Fibroblast of skin of right quadriceps (primary cell): Measurements from ENCODE around the gene IRF2BP2.

Experiments
- DNase-seq: peaks from one replicate; pipeline ENCODE4 v3.0.0-alpha.2; 2013

The IRF2BP2 gene

GRCh38 chr1:234633246-234634003, 23.4 kb upstream of the IRF2BP2 start:
- no peak for DNase-seq

- DNase-seq = no peak
These were observed 22.2 kb upstream of the IRF2BP2 start for GRCh38 chr1:234632225-234632624.

- peak; percentile 89 for DNase-seq
These were observed 21.7 kb upstream of the IRF2BP2 start for GRCh38 chr1:234631721-234632125.

GRCh38 chr1:234629026-234629425, 19.0 kb upstream of the IRF2BP2 start:
- no peak for DNase-seq

GRCh38 chr1:234628089-234628488, 18.1 kb upstream of the IRF2BP2 start:
- peak; percentile 85 for DNase-seq

GRCh38 chr1:234627009-234627950, 17.3 kb upstream of the IRF2BP2 start:
- no peak for DNase-seq

GRCh38 chr1:234626391-234626790, 16.4 kb upstream of the IRF2BP2 start:
- DNase-seq = no peak

- DNase-seq = no peak
These were observed 14.7 kb upstream of the IRF2BP2 start for GRCh38 chr1:234624724-234625117.

GRCh38 chr1:234621657-234622335, 11.8 kb upstream of the IRF2BP2 start:
- peak; percentile 98 for DNase-seq

- DNase-seq = no peak
These were observed 11.1 kb upstream of the IRF2BP2 start for GRCh38 chr1:234621127-234621468.

- peak; percentile 41 for DNase-seq
These were observed 10.5 kb upstream of the IRF2BP2 start for GRCh38 chr1:234620272-234621126.

GRCh38 chr1:234619794-234620247, 9.8 kb upstream of the IRF2BP2 start:
- DNase-seq = no peak

- peak; percentile 43 for DNase-seq
These were observed 9.1 kb upstream of the IRF2BP2 start for GRCh38 chr1:234619071-234619480.

- DNase-seq = no peak
These were observed 8.7 kb upstream of the IRF2BP2 start for GRCh38 chr1:234618737-234619049.

GRCh38 chr1:234617986-234618736, 8.2 kb upstream of the IRF2BP2 start:
- peak; percentile 90 for DNase-seq

- peak; percentile 50 for DNase-seq
These were observed 7.4 kb upstream of the IRF2BP2 start for GRCh38 chr1:234617131-234617985.

- DNase-seq = peak; percentile 63
These were observed 6.7 kb upstream of the IRF2BP2 start for GRCh38 chr1:234616644-234617043.

GRCh38 chr1:234614081-234614489, 4.1 kb upstream of the IRF2BP2 start:
- DNase-seq = peak; percentile 60

GRCh38 chr1:234613128-234613875, 3.3 kb upstream of the IRF2BP2 start:
- DNase-seq = peak; percentile 94
